ENCODE measurements around the gene KRTAP4-16.
"Not testable (repeated sequence)": the region's sequence is repeated elsewhere in the genome, so short reads cannot be mapped to it uniquely, and the experiment has no call there.

KRTAP4-16 gene

GRCh38 chr17:41118721-41119120 lies 16.7 kb upstream of the KRTAP4-16 start:
- Histone ChIP-seq H3K27ac (ENCODE audit: low read depth, low read length) (no peak overlapping the region), H3K9me3 (ENCODE audit: control insufficient read depth, insufficient read depth, low read depth, low read length) (peaks cover 8% of the 10 kb centered on the region), H3K4me3 (ENCODE audit: low read depth, low read length) (no peak overlapping the region), H3K9ac (ENCODE audit: low read length) (no peak overlapping the region), H3K36me3 (ENCODE audit: control insufficient read depth, insufficient read depth, low read length) (no peaks in the 10 kb centered on the region), H3K4me1 (ENCODE audit: control insufficient read depth, insufficient read depth, low read length) (no peaks in the 10 kb centered on the region), H3K27me3 (ENCODE audit: control insufficient read depth, insufficient read depth, low read length) (no peaks in the 10 kb centered on the region)

GRCh38 chr17:41117846-41118386 lies 15.9 kb upstream of the KRTAP4-16 start, which contains the start of gene KRTAP4-11:
KRTAP4-11 (minus strand) TSS chr17:41118373; CDS start chr17:41118315, 58 bp downstream.
- not testable (repeated sequence) for H3K27ac ChIP-seq (ENCODE audit: low read depth, low read length); H3K4me1 ChIP-seq (ENCODE audit: control insufficient read depth, insufficient read depth, low read length); H3K4me3 ChIP-seq (ENCODE audit: low read depth, low read length); H3K27me3 ChIP-seq (ENCODE audit: control insufficient read depth, insufficient read depth, low read length); H3K9ac ChIP-seq (ENCODE audit: low read length); H3K36me3 ChIP-seq (ENCODE audit: control insufficient read depth, insufficient read depth, low read length)
- H3K9me3 ChIP-seq (ENCODE audit: control insufficient read depth, insufficient read depth, low read depth, low read length): peaks cover 12% of the 10 kb centered on the region

- Histone ChIP-seq H3K4me3 (ENCODE audit: low read depth, low read length) (no peak overlapping the region), H3K4me1 (ENCODE audit: control insufficient read depth, insufficient read depth, low read length) (no peaks in the 10 kb centered on the region), H3K9me3 (ENCODE audit: control insufficient read depth, insufficient read depth, low read depth, low read length) (peaks cover 22% of the 10 kb centered on the region), H3K27me3 (ENCODE audit: control insufficient read depth, insufficient read depth, low read length) (no peaks in the 10 kb centered on the region), H3K27ac (ENCODE audit: low read depth, low read length) (no peak overlapping the region), H3K36me3 (ENCODE audit: control insufficient read depth, insufficient read depth, low read length) (no peaks in the 10 kb centered on the region), H3K9ac (ENCODE audit: low read length) (no peak overlapping the region)
Measured at GRCh38 chr17:41116297-41116696, 14.3 kb upstream of the KRTAP4-16 start.

- H3K36me3 ChIP-seq (ENCODE audit: control insufficient read depth, insufficient read depth, low read length): no peaks in the 10 kb centered on the region
- peaks cover 8% of the 10 kb centered on the region; the same call in 1 of the 2 replicates for H3K4me1 ChIP-seq (ENCODE audit: control insufficient read depth, insufficient read depth, low read length)
- H3K9me3 ChIP-seq (ENCODE audit: control insufficient read depth, insufficient read depth, low read depth, low read length): peaks cover 27% of the 10 kb centered on the region
- H3K27ac ChIP-seq (ENCODE audit: low read depth, low read length): no peak overlapping the region
- no peak overlapping the region for H3K4me3 ChIP-seq (ENCODE audit: low read depth, low read length)
- H3K27me3 ChIP-seq (ENCODE audit: control insufficient read depth, insufficient read depth, low read length): no peaks in the 10 kb centered on the region
- H3K9ac ChIP-seq (ENCODE audit: low read length): no peak overlapping the region
Measured at GRCh38 chr17:41111151-41111885, 9.3 kb upstream of the KRTAP4-16 start.

GRCh38 chr17:41108728-41109386 lies 6.8 kb upstream of the KRTAP4-16 start:
- not testable (repeated sequence) for H3K27ac ChIP-seq (ENCODE audit: low read depth, low read length); H3K4me1 ChIP-seq (ENCODE audit: control insufficient read depth, insufficient read depth, low read length); H3K36me3 ChIP-seq (ENCODE audit: control insufficient read depth, insufficient read depth, low read length); H3K9ac ChIP-seq (ENCODE audit: low read length); H3K27me3 ChIP-seq (ENCODE audit: control insufficient read depth, insufficient read depth, low read length); H3K4me3 ChIP-seq (ENCODE audit: low read depth, low read length)
- H3K9me3 ChIP-seq (ENCODE audit: control insufficient read depth, insufficient read depth, low read depth, low read length): peaks cover 20% of the 10 kb centered on the region

- Histone ChIP-seq H3K9me3 (ENCODE audit: control insufficient read depth, insufficient read depth, low read depth, low read length) (peaks cover 16% of the 10 kb centered on the region), H3K4me1 (ENCODE audit: control insufficient read depth, insufficient read depth, low read length) (peaks cover 8% of the 10 kb centered on the region; the same call in 1 of the 2 replicates), H3K9ac (ENCODE audit: low read length) (no peak overlapping the region), H3K27ac (ENCODE audit: low read depth, low read length) (no peak overlapping the region), H3K4me3 (ENCODE audit: low read depth, low read length) (no peak overlapping the region), H3K27me3 (ENCODE audit: control insufficient read depth, insufficient read depth, low read length) (no peaks in the 10 kb centered on the region), H3K36me3 (ENCODE audit: control insufficient read depth, insufficient read depth, low read length) (no peaks in the 10 kb centered on the region)
Measured at GRCh38 chr17:41107941-41108450, 6.0 kb upstream of the KRTAP4-16 start.

GRCh38 chr17:41105347-41105746 lies 3.3 kb upstream of the KRTAP4-16 start, which contains the start of gene KRTAP4-9:
KRTAP4-9 (plus strand) TSS chr17:41105389; CDS start chr17:41105389, 0 bp downstream.
- not testable (repeated sequence) for H3K4me3 ChIP-seq (ENCODE audit: low read depth, low read length); H3K27me3 ChIP-seq (ENCODE audit: control insufficient read depth, insufficient read depth, low read length); H3K4me1 ChIP-seq (ENCODE audit: control insufficient read depth, insufficient read depth, low read length); H3K9me3 ChIP-seq (ENCODE audit: control insufficient read depth, insufficient read depth, low read depth, low read length); H3K27ac ChIP-seq (ENCODE audit: low read depth, low read length); H3K36me3 ChIP-seq (ENCODE audit: control insufficient read depth, insufficient read depth, low read length); H3K9ac ChIP-seq (ENCODE audit: low read length)

GRCh38 chr17:41104386-41105038 lies 2.5 kb upstream of the KRTAP4-16 start:
- H3K27ac ChIP-seq (ENCODE audit: low read depth, low read length); H3K27me3 ChIP-seq (ENCODE audit: control insufficient read depth, insufficient read depth, low read length); H3K9me3 ChIP-seq (ENCODE audit: control insufficient read depth, insufficient read depth, low read depth, low read length); H3K4me1 ChIP-seq (ENCODE audit: control insufficient read depth, insufficient read depth, low read length); H3K4me3 ChIP-seq (ENCODE audit: low read depth, low read length); H3K9ac ChIP-seq (ENCODE audit: low read length); H3K36me3 ChIP-seq (ENCODE audit: control insufficient read depth, insufficient read depth, low read length): not testable (repeated sequence)

- Histone ChIP-seq H3K36me3 (ENCODE audit: control insufficient read depth, insufficient read depth, low read length) (no peaks in the 10 kb centered on the region), H3K4me1 (ENCODE audit: control insufficient read depth, insufficient read depth, low read length) (peaks cover 8% of the 10 kb centered on the region; the same call in 1 of the 2 replicates), H3K27ac (ENCODE audit: low read depth, low read length) (no peak overlapping the region), H3K9me3 (ENCODE audit: control insufficient read depth, insufficient read depth, low read depth, low read length) (no peaks in the 10 kb centered on the region), H3K9ac (ENCODE audit: low read length) (no peak overlapping the region), H3K4me3 (ENCODE audit: low read depth, low read length) (no peak overlapping the region), H3K27me3 (ENCODE audit: control insufficient read depth, insufficient read depth, low read length) (no peaks in the 10 kb centered on the region)
Measured at GRCh38 chr17:41103896-41104295, 1.9 kb upstream of the KRTAP4-16 start.

- H3K9me3 ChIP-seq (ENCODE audit: control insufficient read depth, insufficient read depth, low read depth, low read length); H3K4me3 ChIP-seq (ENCODE audit: low read depth, low read length); H3K27ac ChIP-seq (ENCODE audit: low read depth, low read length); H3K36me3 ChIP-seq (ENCODE audit: control insufficient read depth, insufficient read depth, low read length); H3K4me1 ChIP-seq (ENCODE audit: control insufficient read depth, insufficient read depth, low read length); H3K27me3 ChIP-seq (ENCODE audit: control insufficient read depth, insufficient read depth, low read length); H3K9ac ChIP-seq (ENCODE audit: low read length): not testable (repeated sequence)
Measured at GRCh38 chr17:41099682-41100480, 2.1 kb downstream of the KRTAP4-16 start.

All from HUES6 (cell line).